GM11168 (cell line): ENCODE measurements around the gene NDUFV1.
"Not testable (repeated sequence)": the region's sequence is repeated elsewhere in the genome, so short reads cannot be mapped to it uniquely, and the experiment has no call there.

Experiments used
- in situ Hi-C: fragments of 300-500 bp; cut with MboI; formaldehyde crosslinking; loops from one replicate; pipeline ENCODE4 v1.12.0; 2022; ENCODE audit warnings: low sequenced_read_pairs; ENCODE audit not compliant: unreplicated experiment

Gene NDUFV1

GRCh38 chr11:67606492-67607295 is at the start of gene NDUFV1:
NDUFV1 (plus strand) TSS chr11:67606936; CDS start chr11:67607005, 69 bp downstream.
- in situ Hi-C loops = no loop called here

- in situ Hi-C loops = no loop called here
Observed at GRCh38 chr11:67558084-67558772, 48.5 kb upstream of the NDUFV1 start.

GRCh38 chr11:67561971-67562619 is 44.6 kb upstream of the NDUFV1 start:
- in situ Hi-C loops = no loop called here

- in situ Hi-C loops = no loop called here
Observed at GRCh38 chr11:67562963-67563704, 43.6 kb upstream of the NDUFV1 start.

- in situ Hi-C loops = not testable (repeated sequence)
Observed at GRCh38 chr11:67563705-67564114, 43.0 kb upstream of the NDUFV1 start.

- in situ Hi-C loops = no loop called here
Observed at GRCh38 chr11:67564230-67564629, 42.5 kb upstream of the NDUFV1 start.

GRCh38 chr11:67571443-67571842 is 35.3 kb upstream of the NDUFV1 start:
- in situ Hi-C loops = no loop called here

GRCh38 chr11:67572305-67572704 is 34.4 kb upstream of the NDUFV1 start:
- in situ Hi-C loops = no loop called here

- in situ Hi-C loops = no loop called here
Observed at GRCh38 chr11:67572747-67573419, 33.9 kb upstream of the NDUFV1 start.

- in situ Hi-C loops = no loop called here
Observed at GRCh38 chr11:67574938-67575337, 31.8 kb upstream of the NDUFV1 start.

GRCh38 chr11:67576735-67577475 is 29.8 kb upstream of the NDUFV1 start:
- in situ Hi-C loops = no loop called here

GRCh38 chr11:67577951-67578350 is 28.8 kb upstream of the NDUFV1 start:
- in situ Hi-C loops = no loop called here

- in situ Hi-C loops = no loop called here
Observed at GRCh38 chr11:67581469-67581868, 25.3 kb upstream of the NDUFV1 start.

GRCh38 chr11:67582011-67582410 is 24.7 kb upstream of the NDUFV1 start:
- in situ Hi-C loops = no loop called here

GRCh38 chr11:67583247-67584204 is 23.2 kb upstream of the NDUFV1 start, which contains the start of gene GSTP1:
GSTP1 (plus strand) TSS chr11:67583812; CDS start chr11:67583844, 32 bp downstream.
- in situ Hi-C loops = no loop called here

GRCh38 chr11:67584205-67584880 is 22.4 kb upstream of the NDUFV1 start:
- in situ Hi-C loops = no loop called here
